Karpas-422 (cell line): Measurements from ENCODE around the gene NLRP11. TPM values are rescaled to one million over a fixed set of nuclear protein-coding genes. Genes with fewer than 3 reads are reported as not detected.

Source experiments
- DNase-seq: peaks from one replicate; pipeline ENCODE4 v3.0.0-alpha.2; 2015
- H2AFZ ChIP-seq: fragments of 200-600 bp; sonication (generic); 2 replicates; pipeline ENCODE4 v1.6.1; 2014; ENCODE audit warnings: antibody characterized with exemption, low read length, mixed read lengths
- H3K27ac ChIP-seq: fragments of 200-600 bp; sonication (generic); 2 replicates; pipeline ENCODE4 v1.5.1; 2014; ENCODE audit warnings: mild to moderate bottlenecking, low read length, moderate library complexity
- H3K27me3 ChIP-seq: fragments of 200-600 bp; sonication (generic); 2 replicates; pipeline ENCODE4 v1.6.1; 2014; ENCODE audit warnings: low read length, mixed read lengths
- H3K36me3 ChIP-seq: fragments of 200-600 bp; sonication (generic); 2 replicates; pipeline ENCODE4 v1.6.1; 2014; ENCODE audit warnings: low read length, mixed read lengths; ENCODE audit not compliant: insufficient read depth
- H3K4me1 ChIP-seq: fragments of 200-600 bp; sonication (generic); 2 replicates; pipeline ENCODE4 v1.6.1; 2014; ENCODE audit warnings: mild to moderate bottlenecking, low read length, mixed read lengths
- H3K4me2 ChIP-seq: fragments of 200-600 bp; sonication (generic); 2 replicates; pipeline ENCODE4 v1.6.1; 2014; ENCODE audit warnings: low read length, low read depth, mild to moderate bottlenecking; ENCODE audit not compliant: poor library complexity, severe bottlenecking
- H3K4me3 ChIP-seq: fragments of 200-600 bp; sonication (generic); 2 replicates; pipeline ENCODE4 v1.5.1; 2014; ENCODE audit warnings: mild to moderate bottlenecking, antibody characterized with exemption, low read length, mixed read lengths
- H3K79me2 ChIP-seq: fragments of 200-600 bp; sonication (generic); 2 replicates; pipeline ENCODE4 v1.6.1; 2014; ENCODE audit warnings: mild to moderate bottlenecking, low read length, mixed read lengths
- H3K9ac ChIP-seq: fragments of 200-600 bp; sonication (generic); 2 replicates; pipeline ENCODE4 v1.6.0; 2014; ENCODE audit warnings: low read length
- H3K9me2 ChIP-seq: fragments of 200-600 bp; sonication (generic), shearing (Covaris generic); replicated peaks from 2 replicates; pipeline ENCODE4 v1.6.0; 2014; ENCODE audit warnings: mild to moderate bottlenecking, low read length, moderate library complexity; ENCODE audit not compliant: insufficient read depth
- H3K9me3 ChIP-seq: fragments of 300-700, 200-600 bp; sonication (generic); 2 replicates; pipeline ENCODE4 v1.6.1; 2014; ENCODE audit warnings: low read length, mixed read lengths
- H4K20me1 ChIP-seq: fragments of 200-600 bp; sonication (generic); 2 replicates; pipeline ENCODE4 v1.6.1; 2014; ENCODE audit warnings: mild to moderate bottlenecking, antibody characterized with exemption, low read length, low read depth; ENCODE audit not compliant: insufficient read depth
- total RNA-seq: library from RNA; depleted of rRNA; stranded (reverse); fragments of >200 nt; shearing (Covaris generic); gene quantifications from 2 replicates; pipeline ENCODE4 v1.2.3, GENCODE V29; 2014; ENCODE audit warnings: low replicate concordance

Gene NLRP11
- total RNA-seq, 1 experiment from 2014 or later: 5.0 TPM

- no peaks in the 10 kb centered on the region for H3K9me2 ChIP-seq
- H3K4me3 ChIP-seq: peak overlapping the region; percentile 67
- no peaks in the 10 kb centered on the region for H3K27me3 ChIP-seq
- H3K27ac ChIP-seq: peak overlapping the region; percentile 92
- H3K79me2 ChIP-seq: peaks cover 9% of the 10 kb centered on the region; the same call in 1 of the 2 replicates
- no peaks in the 10 kb centered on the region for H3K9me3 ChIP-seq
- H3K4me1 ChIP-seq: peaks cover 91% of the 10 kb centered on the region
- H4K20me1 ChIP-seq: no peaks in the 10 kb centered on the region; the same call in 1 of the 2 replicates
- H3K36me3 ChIP-seq: no peaks in the 10 kb centered on the region
- peak overlapping the region; percentile 68 for H3K9ac ChIP-seq
- H2AFZ ChIP-seq: peak overlapping the region; percentile 56; the same call in 1 of the 2 replicates
- H3K4me2 ChIP-seq: peak overlapping the region; percentile 71
- DNase-seq: peak; percentile 98
Observed at GRCh38 chr19:55857149-55857548, 25.4 kb upstream of the NLRP11 start.

GRCh38 chr19:55855160-55855559 is 23.4 kb upstream of the NLRP11 start:
- Histone ChIP-seq H4K20me1 (no peaks in the 10 kb centered on the region; the same call in 1 of the 2 replicates), H3K9me2 (no peaks in the 10 kb centered on the region), H3K27ac (peak overlapping the region; percentile 92), H3K9me3 (no peaks in the 10 kb centered on the region), H2AFZ (peak overlapping the region; percentile 74; the same call in 1 of the 2 replicates), H3K4me3 (peak overlapping the region; percentile 22), H3K79me2 (peaks cover 6% of the 10 kb centered on the region; the same call in 1 of the 2 replicates), H3K9ac (peak overlapping the region; percentile 57), H3K36me3 (no peaks in the 10 kb centered on the region), H3K4me2 (peak overlapping the region; percentile 56), H3K4me1 (peaks cover 72% of the 10 kb centered on the region), H3K27me3 (no peaks in the 10 kb centered on the region)
- DNase-seq: peak; percentile 76

DNA sequence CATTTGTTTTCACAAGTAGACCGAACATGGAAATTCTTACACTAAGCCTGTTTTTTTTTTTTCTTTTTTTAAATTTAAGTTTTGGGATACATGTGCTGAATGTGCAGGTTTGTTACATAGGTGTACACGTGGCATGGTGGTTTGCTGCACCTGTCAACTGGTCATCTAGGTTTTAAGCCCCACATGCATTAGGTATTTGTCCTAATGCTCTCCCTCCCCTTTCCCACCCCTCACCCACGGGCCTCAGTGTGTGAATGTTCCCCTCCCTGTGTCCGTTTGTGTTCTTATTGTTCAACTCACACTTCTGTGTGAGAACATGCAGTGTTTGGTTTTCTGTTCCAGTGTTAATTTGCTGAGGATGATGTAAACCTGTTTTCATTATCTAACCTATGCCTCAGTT is 7.1 kb upstream of the NLRP11 start:
- H4K20me1 ChIP-seq: no peaks in the 10 kb centered on the region
- no peak overlapping the region for H3K9ac ChIP-seq
- no peak overlapping the region for H2AFZ ChIP-seq
- no peaks in the 10 kb centered on the region for H3K79me2 ChIP-seq
- no peak for DNase-seq
- no peak overlapping the region for H3K4me2 ChIP-seq
- H3K9me3 ChIP-seq: no peaks in the 10 kb centered on the region
- no peaks in the 10 kb centered on the region for H3K9me2 ChIP-seq
- no peaks in the 10 kb centered on the region for H3K36me3 ChIP-seq
- H3K4me1 ChIP-seq: peaks cover 9% of the 10 kb centered on the region
- no peak overlapping the region for H3K4me3 ChIP-seq
- H3K27ac ChIP-seq: no peak overlapping the region
- no peaks in the 10 kb centered on the region for H3K27me3 ChIP-seq

DNA sequence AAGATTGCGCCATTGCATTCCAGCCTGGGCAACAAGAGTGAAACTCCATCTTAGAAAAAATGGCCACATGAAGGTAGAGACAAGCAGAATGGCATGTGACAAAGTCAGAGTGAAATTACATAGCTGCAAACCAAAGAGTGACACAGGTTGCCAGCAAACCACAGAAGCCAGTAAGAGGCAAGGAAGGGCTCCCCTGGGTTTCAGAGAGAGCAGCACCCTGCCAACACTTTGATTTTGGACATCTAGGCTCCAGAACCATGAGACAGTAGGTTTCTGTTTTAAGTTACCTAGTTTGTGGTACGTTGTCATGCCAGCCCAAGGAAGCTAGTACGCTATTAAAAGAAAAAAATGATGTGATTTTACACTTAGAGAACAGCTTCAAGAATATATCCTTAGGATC is 6.5 kb upstream of the NLRP11 start:
- Histone ChIP-seq H3K4me1 (peaks cover 5% of the 10 kb centered on the region; the same call in 1 of the 2 replicates), H3K27ac (no peak overlapping the region), H3K79me2 (no peaks in the 10 kb centered on the region), H3K9ac (no peak overlapping the region), H3K9me2 (no peaks in the 10 kb centered on the region), H4K20me1 (no peaks in the 10 kb centered on the region), H2AFZ (no peak overlapping the region), H3K9me3 (no peaks in the 10 kb centered on the region), H3K36me3 (no peaks in the 10 kb centered on the region), H3K4me3 (no peak overlapping the region), H3K27me3 (no peaks in the 10 kb centered on the region), H3K4me2 (no peak overlapping the region)
- DNase-seq: no peak

DNA sequence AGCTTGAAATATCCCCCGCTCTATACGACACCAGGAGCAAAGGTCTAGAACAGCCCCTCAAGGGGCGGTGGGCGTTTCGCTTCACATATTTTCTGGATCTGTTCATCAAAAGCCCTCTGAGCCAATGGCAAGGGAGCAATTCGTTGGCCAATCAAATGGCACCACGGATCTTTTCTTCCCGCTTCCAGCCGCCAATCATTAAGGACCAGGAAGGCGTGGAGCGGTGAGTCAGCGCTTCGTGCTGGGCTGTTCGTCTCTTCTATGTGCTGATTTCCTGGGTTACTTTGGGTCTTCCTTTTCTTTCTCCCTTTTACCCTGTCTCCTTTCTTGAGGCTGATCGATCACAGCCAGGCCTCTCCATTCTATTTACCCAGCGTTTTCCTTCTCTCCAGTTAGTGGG is 4.5 kb upstream of the NLRP11 start, which contains the start of gene NLRP4:
TSS of gene NLRP4 (plus strand) at position 201 of the 400 bp plus-strand sequence. CDS start 15,541 bp downstream, outside the sequence.
- no peaks in the 10 kb centered on the region for H3K27me3 ChIP-seq
- no peak within 1 kb of the TSS for H3K4me3 ChIP-seq
- H3K9me3 ChIP-seq: no peaks in the 10 kb centered on the region
- H3K9ac ChIP-seq: no peak within 1 kb of the TSS
- no peaks in the 10 kb centered on the region for H4K20me1 ChIP-seq
- H3K9me2 ChIP-seq: no peaks in the 10 kb centered on the region
- H3K4me1 ChIP-seq: 0 out of 2 replicates have a peak, but pooled peaks cover 3% of the 10 kb centered on the region
- no peaks in the 10 kb centered on the region for H3K79me2 ChIP-seq
- no peak within 1 kb of the TSS for H3K27ac ChIP-seq
- no peaks in the 10 kb centered on the region for H3K36me3 ChIP-seq
- no peak within 1 kb of the TSS for H2AFZ ChIP-seq
- no peak for DNase-seq
- H3K4me2 ChIP-seq: no peak within 1 kb of the TSS

- H2AFZ ChIP-seq: no peak overlapping the region
- H3K27me3 ChIP-seq: no peaks in the 10 kb centered on the region
- no peaks in the 10 kb centered on the region for H3K79me2 ChIP-seq
- no peak overlapping the region for H3K9ac ChIP-seq
- H3K27ac ChIP-seq: no peak overlapping the region
- H3K4me2 ChIP-seq: no peak overlapping the region
- DNase-seq: no peak
- no peaks in the 10 kb centered on the region for H3K36me3 ChIP-seq
- H3K9me3 ChIP-seq: no peaks in the 10 kb centered on the region
- H3K9me2 ChIP-seq: no peaks in the 10 kb centered on the region
- H3K4me1 ChIP-seq: 0 out of 2 replicates have a peak, but pooled peaks cover 6% of the 10 kb centered on the region
- no peak overlapping the region for H3K4me3 ChIP-seq
- H4K20me1 ChIP-seq: no peaks in the 10 kb centered on the region
Observed at GRCh38 chr19:55832676-55833075, 877 bp upstream of the NLRP11 start.

- H3K4me2 ChIP-seq: no peak overlapping the region
- H3K79me2 ChIP-seq: no peaks in the 10 kb centered on the region
- H3K4me1 ChIP-seq: 0 out of 2 replicates have a peak, but pooled peaks cover 6% of the 10 kb centered on the region
- H3K9me3 ChIP-seq: no peaks in the 10 kb centered on the region
- no peak overlapping the region for H2AFZ ChIP-seq
- no peaks in the 10 kb centered on the region for H3K36me3 ChIP-seq
- H3K4me3 ChIP-seq: no peak overlapping the region
- H3K27me3 ChIP-seq: no peaks in the 10 kb centered on the region
- H4K20me1 ChIP-seq: no peaks in the 10 kb centered on the region
- no peaks in the 10 kb centered on the region for H3K9me2 ChIP-seq
- no peak overlapping the region for H3K27ac ChIP-seq
- no peak for DNase-seq
- no peak overlapping the region for H3K9ac ChIP-seq
Observed at GRCh38 chr19:55830656-55831055, 1.1 kb downstream of the NLRP11 start.

GRCh38 chr19:55820037-55820436 is 11.8 kb downstream of the NLRP11 start:
- no peak overlapping the region for H3K27ac ChIP-seq
- no peaks in the 10 kb centered on the region for H3K9me2 ChIP-seq
- no peak overlapping the region for H2AFZ ChIP-seq
- peaks cover 28% of the 10 kb centered on the region for H3K4me1 ChIP-seq
- no peaks in the 10 kb centered on the region for H3K27me3 ChIP-seq
- 0 out of 2 replicates have a peak overlapping the region, but pooled peaks have one; percentile 1 for H3K9ac ChIP-seq
- H3K4me3 ChIP-seq: no peak overlapping the region; the same call in 1 of the 2 replicates
- no peaks in the 10 kb centered on the region for H3K79me2 ChIP-seq
- peak overlapping the region; percentile 28 for H3K4me2 ChIP-seq
- no peaks in the 10 kb centered on the region for H3K36me3 ChIP-seq
- H3K9me3 ChIP-seq: no peaks in the 10 kb centered on the region
- no peaks in the 10 kb centered on the region for H4K20me1 ChIP-seq
- DNase-seq: peak; percentile 49
